SK-N-MC (cell line): Measurements from ENCODE around the gene TTLL11.

Source experiments
- FOXP2 ChIP-seq: optimal IDR thresholded peaks from 2 replicates; pipeline ENCODE3; 2011; ENCODE audit warnings: mild to moderate bottlenecking, moderate library complexity; ENCODE audit not compliant: insufficient read depth; ENCODE audit errors: extremely low read length, control extremely low read depth
- POLR2AphosphoS5 ChIP-seq: IDR thresholded peaks from 2 replicates; pipeline ENCODE4 v1.6.1; 2012; ENCODE audit warnings: mild to moderate bottlenecking, low read depth, low read length, borderline replicate concordance

GRCh38 chr9:122090287-122090883, 2.7 kb downstream of the TTLL11 start:
- TF ChIP-seq POLR2AphosphoS5 (no peak), FOXP2 (no peak)
